DND-41 (cell line): ENCODE measurements around the gene CD151.

Experiments used
- EZH2 ChIP-seq: IDR thresholded peaks from 3 replicates; pipeline ENCODE4 v1.6.1; 2012; ENCODE audit warnings: borderline replicate concordance, low read depth, mild to moderate bottlenecking, moderate library complexity, low read length, inconsistent platforms; ENCODE audit not compliant: severe bottlenecking
- TF ChIP-seq, protein P1 (sequence below): IDR thresholded peaks from 2 replicates; pipeline ENCODE4 v1.5.1; 2012; ENCODE audit warnings: borderline replicate concordance, low read length, moderate library complexity, mild to moderate bottlenecking; ENCODE audit not compliant: poor library complexity, severe bottlenecking; ENCODE audit errors: extremely low read depth

GRCh38 chr11:872799-873198, 40.0 kb downstream of the CD151 start:
- TF ChIP-seq, protein P1, sequence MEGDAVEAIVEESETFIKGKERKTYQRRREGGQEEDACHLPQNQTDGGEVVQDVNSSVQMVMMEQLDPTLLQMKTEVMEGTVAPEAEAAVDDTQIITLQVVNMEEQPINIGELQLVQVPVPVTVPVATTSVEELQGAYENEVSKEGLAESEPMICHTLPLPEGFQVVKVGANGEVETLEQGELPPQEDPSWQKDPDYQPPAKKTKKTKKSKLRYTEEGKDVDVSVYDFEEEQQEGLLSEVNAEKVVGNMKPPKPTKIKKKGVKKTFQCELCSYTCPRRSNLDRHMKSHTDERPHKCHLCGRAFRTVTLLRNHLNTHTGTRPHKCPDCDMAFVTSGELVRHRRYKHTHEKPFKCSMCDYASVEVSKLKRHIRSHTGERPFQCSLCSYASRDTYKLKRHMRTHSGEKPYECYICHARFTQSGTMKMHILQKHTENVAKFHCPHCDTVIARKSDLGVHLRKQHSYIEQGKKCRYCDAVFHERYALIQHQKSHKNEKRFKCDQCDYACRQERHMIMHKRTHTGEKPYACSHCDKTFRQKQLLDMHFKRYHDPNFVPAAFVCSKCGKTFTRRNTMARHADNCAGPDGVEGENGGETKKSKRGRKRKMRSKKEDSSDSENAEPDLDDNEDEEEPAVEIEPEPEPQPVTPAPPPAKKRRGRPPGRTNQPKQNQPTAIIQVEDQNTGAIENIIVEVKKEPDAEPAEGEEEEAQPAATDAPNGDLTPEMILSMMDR, result no peak
- TF ChIP-seq EZH2, result no peak
